Erythroblast (primary cell): ENCODE measurements around the gene PLA2G6.

Experiments used
- GATA1 ChIP-seq: IDR thresholded peaks from 2 replicates; pipeline ENCODE4 v1.6.1; 2011; ENCODE audit warnings: low read depth, mild to moderate bottlenecking, control low read depth, low read length, moderate library complexity
- POLR2A ChIP-seq: IDR thresholded peaks from 2 replicates; pipeline ENCODE4 v1.6.1; 2011; ENCODE audit warnings: mild to moderate bottlenecking, low read length

DNA sequence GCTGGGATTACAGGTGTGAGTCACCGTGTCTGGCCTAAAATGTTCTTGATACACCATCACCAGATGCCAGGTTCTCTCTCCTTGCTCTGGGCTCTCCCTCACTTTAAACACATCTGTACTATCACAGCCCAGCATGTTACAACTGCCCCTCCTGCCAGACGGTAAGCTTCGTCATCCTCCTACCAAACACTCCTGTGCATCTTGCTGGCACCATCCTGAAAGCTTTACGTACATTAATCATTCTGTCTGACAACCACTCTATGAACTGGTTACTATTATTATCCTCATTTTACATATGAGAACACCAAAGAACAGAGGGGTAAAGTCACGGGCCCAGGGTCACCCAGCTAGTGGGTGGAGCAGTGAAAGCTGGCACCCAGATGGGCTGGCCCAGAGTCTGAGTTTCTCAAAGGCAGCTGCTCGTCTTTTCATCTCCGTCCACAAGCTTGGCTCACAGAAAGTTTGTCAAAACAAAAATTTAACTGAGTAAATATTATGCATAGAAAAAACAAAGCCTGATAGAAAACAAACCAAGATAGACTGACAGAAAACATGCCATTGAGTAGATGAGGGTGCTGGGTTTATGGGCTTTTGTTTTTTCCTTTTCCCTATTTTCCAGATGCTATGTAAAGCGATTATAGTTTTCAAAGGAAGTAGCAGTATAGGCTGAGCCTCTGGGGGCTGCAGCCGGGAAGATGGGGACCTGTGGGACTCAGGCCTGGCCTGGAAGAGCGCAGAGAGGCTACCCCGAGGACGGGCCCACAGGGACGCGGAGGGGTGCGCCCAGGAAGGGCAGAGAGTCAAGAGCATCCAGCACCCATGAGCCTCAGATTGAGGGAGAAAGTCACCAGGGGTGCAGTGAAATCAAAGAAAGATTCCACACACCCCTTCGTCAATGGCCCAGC is 9.5 kb downstream of the PLA2G6 start:
- TF ChIP-seq POLR2A, result peak; percentile 21
- no peak for TF ChIP-seq GATA1
